ENCODE results near the gene AFAP1. TPM values are rescaled to one million over a fixed set of nuclear protein-coding genes. Genes with fewer than 3 reads are reported as not detected.
A peak's percentile ranks its signal among the peaks of the same experiment; 100 is the strongest.

AFAP1 gene
- total RNA-seq, 1 donor from 2014 or later: 19.3 TPM

DNA sequence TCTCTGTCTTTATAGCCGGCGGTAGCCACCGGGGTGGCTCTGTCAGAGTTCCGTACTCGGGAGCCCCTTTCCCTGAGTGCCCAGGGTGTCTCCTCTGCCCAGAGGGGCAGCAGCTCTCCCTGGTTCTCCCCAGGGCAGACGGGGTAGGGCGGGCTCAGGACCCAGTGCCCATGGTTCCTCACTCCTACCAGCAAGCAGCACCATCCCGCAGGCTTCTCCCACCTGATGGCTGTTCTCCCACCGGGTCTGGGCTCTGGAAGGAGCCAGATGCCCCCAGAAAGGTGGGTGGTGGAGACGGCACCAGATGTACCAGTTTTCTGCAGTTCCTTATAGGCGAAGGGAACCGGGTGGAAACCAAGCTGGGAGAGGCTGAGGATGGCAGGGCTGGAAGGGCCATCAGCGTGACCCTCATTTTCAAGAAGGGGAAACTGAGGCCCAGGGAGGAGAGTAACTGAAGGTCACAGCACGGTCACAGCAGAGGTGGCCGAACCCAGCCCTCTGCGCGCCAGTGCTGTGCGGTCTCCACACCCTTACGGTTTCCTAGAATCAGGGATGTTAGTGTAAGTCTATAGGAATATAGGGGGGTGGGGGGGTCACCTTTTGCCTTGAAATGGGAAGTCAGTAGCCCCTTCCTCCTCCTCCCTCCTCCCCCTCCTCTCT lies 198.7 kb downstream of the AFAP1 start:
- no peak for DNase-seq (ENCODE audit: low read depth in 2 of 2)

DNA sequence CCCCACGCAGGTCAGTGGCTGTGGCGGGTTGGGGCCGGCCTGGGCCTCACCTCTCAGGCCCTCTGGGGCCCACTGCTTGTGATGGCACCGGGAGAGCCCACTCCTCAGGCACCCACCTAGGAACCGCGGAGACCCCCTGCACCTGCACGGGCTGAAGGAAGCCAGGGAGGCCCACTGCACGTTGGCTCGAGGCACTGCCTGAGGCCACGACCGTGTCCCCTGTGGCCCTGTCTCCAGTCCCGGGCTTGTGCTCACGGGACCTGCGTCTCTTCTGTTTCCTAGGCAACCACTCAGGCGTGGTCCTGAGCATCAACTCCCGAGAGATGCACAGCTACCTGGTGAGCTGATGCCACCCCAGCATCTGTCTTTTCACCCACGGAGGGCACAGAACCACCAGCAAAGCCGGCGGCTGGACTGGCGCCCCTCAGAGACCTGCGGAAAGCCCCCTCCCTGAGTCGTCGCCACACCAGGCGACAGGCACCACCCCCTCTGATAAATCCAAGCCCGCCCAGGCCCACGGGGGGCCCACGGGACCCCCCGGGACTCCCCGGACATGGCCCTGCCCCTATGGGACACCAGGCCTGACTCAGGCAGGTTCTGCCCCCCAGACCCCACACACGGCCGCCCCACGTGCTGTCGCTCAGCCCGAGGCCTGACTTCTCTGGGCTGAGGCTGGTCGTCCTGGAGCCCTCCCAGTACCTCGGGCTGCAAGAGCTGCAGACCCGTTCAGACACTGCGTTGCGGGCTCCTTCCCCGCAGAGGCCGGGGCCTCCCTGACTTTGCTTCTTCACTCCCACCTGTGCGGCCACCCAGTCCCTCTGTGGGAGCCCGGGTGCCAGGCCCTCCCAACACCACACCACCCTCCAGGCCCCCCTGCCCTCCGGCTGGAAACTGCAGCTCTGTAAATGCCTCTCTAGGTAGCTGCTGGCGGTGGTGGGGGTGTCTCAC lies 199.5 kb downstream of the AFAP1 start:
- DNase-seq (ENCODE audit: low read depth in 2 of 2): no peak

DNA sequence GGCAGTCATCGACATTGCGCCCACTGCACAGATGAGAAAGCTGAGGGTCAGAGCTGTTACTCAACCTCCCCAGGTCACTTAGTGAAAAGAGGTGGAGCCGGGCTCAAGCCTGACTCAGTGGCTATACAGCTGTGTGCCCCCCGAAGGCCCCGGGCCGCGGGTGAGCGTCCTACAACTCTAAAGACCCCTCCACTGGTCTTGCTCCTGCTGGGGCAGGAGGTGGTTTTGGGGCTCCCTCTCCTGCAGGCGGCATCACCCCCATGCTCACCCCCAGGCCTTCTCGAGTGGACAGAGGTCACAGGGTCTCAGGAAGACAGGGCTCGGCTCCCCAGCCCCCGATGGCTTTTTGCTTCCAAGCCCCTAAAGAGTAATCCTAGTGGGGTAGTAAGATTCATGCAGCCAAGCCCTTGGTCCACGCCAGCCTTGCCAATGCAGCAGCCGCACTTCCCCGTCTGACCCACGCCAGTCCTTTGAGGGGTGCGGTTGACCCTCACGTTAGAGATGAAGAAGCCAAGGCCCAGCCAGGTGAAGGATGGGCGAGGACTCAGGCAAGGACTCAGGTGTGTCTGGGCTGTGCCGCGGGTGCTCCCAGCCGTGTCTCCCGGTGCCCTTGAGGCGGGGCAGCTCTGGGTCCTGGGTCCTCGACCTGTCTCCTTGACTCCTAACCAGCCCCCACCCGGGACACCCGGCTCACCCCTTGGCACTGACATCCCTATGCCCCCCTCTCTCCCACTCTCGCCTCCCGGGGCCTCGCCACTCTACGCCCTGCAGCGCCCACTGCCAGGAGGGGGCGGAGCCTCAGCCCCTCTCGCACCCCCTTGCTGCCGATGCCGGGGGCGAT lies 200.4 kb downstream of the AFAP1 start:
- no peak for DNase-seq (ENCODE audit: low read depth in 2 of 2)

DNA sequence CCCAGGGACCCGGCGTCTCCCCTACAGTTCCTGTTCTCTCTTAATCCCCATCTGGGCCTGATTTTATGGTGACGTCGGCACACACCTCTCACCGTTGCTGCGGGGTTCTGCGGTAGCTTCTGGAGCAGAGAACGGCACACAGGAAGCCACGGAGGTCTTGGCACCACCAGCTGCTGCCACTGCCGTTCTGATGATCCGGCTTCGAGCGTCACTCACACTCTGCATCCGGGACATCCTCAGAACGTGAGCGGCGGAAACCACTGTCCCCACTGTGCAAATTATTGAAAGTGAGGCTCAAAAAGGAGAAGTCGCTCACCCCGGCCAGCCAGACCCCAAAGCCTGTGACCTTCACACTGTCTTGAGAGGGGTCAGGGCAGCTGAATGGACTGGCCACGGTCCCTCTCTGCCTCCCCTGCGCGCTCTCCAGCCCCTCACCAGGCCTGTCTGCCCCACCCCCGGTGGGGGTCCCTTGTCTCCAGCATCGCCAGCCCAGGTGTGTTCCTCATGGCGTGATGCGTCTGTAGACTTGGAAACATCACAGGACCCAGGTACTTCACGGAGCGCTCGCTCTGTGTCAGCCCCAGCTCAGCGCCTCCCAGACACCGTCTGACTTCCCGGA lies 201.1 kb downstream of the AFAP1 start:
- DNase-seq (ENCODE audit: low read depth in 2 of 2): no peak

DNA sequence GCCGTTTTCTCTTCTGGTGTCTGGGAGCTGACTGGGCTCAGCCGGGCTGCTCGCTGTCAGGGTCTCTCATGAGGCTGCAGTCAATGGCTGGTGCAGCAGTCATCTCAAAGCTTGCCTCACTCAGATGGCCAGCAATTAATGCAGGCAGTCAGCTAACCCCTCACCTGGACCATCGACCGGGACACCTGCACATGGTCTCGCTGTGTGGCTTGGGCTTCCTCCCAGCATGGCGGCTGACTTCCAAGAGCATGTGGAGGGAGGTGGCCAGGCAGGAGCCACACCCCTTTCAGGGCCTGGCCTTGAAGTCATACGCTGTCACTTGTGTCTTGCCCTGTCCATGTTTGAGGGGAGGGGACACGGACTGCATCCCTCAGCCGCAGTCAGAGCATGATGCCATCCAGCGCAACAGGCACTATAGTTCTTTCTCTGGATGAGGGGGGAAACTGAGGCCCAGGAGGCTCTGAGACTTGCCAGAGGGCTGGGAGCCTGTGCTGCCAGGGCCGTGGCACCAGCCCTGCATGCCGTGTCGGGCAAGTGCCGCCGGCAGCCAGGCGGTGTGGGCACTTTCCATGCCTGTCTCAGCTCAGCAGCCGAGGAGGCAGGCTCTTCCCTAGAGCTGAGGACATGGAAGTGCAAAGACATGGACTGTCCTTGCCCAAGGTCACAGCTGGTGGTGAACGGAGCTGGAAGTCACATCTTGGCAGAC lies 201.8 kb downstream of the AFAP1 start:
- no peak for DNase-seq (ENCODE audit: low read depth in 2 of 2)

DNA sequence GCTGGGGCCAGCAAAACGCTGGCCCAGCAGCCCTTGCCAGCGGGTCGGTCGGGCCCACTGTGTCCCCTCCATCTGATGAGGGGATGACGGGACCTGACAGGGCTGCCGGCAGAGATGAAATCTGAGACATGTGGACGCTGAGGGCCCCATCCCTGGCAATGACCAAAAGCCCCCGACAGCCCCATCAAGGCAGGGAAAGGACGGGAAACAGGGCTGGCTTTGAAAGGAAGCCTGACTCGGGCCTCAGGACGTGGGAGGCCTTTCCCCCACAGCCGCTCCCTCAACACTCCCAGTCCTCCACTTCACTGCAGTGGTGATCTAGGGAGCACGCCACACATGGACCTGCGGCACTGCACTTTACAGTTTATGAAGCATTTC lies 202.4 kb downstream of the AFAP1 start:
- no peak for DNase-seq (ENCODE audit: low read depth in 2 of 2)

DNA sequence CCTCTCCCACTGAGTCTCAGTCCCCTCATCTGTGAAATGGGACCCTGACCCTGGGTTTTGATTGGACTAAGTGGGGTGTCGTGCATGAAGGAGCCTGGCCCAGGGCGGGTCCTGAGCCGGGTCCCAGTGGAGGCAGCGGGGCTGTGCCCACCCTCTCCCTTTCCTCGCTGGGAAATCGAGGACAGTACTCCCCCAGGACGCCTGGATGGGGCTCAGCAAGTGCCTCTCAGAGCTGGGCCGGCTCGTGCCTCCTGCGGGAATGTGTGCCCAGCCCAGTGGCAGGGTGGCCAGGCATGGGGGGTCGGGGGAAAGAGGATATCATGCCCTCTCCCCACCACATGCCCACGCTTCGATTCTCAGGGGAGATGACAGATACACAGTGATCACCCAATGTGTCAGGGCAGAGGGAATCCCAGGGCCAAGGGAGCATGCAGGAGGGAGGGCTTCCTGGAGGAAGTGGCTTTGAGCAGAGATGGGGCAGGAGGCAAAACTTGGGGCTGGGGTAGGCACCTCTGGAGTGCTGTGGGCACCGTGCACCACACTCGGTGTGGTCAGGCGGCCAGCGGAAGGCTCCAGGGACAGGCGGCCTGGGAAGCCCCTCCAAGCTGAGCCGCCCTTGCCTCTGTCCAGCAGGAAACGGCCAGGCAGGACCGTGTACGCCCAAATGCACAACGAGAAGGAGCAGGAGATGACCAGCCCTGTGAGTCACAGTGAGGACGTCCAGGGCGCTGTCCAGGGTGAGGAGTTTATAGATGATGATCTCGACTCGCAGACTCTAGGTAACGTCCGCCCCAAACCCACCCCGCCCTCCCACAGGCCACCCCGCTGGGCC lies 203.0 kb downstream of the AFAP1 start:
- peak in 1 of 2 donors; percentile 41 for DNase-seq (ENCODE audit: low read depth in 2 of 2)

DNA sequence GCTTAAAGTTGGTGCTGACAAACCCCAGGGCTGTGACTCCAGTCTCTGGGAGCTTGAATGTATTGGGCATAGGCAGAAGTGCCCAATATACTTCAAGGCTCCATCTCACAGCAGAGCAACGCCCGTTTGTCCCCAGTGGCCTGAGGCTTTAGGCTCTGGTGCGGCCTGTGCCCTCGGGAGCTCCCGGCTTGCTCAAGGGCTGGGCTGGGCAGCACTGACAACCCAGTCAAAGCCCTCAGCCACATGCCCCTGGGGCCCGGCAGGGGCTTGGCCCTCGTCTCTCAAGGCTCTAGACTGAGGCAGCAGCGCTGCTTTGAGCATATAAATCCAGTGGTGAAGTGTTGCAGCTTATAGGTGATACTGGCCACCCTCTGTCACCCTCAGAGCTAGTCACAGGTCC lies 203.7 kb downstream of the AFAP1 start:
- DNase-seq (ENCODE audit: low read depth in 2 of 2): no peak

DNA sequence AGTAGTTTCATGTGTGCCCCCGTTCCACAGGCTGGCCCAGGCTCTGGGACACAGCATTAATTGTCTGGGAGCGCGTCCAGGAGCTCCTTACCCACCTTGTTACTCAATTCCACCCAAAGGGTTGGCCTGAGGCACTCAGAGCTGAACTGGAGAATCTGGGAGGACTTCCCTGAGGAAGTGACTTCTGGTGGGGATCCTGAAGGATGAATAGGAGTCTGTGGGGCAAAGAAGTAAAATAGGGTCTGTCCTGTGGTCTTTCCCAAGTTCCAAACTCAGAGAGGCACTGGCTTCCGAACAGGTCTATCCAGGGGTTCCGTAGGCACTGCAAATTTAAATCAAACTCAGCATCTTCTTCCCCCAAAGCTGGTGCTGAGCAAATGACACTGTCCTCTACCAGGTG lies 204.3 kb downstream of the AFAP1 start:
- DNase-seq (ENCODE audit: low read depth in 2 of 2): no peak

DNA sequence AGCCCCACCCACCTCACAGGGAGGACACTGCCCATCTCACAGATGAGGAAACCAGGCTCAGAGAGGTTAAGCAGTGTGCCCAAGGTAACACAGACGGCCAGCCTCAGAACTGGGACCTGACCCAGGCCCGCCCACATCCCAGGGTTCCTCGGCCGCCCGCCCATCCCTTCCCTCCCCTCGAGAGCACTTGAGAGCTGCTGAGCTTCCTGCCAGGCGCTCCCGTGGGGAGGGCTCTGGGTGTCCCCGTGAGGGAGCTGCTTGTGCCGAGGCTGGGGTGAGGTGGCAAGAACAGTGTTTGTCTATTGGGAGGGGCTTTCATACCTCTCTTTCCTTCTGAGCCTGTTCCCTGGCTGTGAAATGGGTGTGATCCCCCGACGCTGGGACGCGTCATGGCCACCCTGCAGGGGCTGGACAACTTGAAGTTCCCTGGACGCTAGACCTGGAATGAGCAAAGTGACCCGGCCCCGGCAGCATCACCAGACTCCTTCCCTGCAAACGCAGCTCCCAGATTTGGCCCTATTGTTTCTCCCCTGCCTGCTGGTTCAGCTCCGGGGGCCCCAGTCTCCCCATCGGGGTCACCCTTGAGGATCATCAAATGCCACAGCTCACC lies 204.9 kb downstream of the AFAP1 start:
- DNase-seq (ENCODE audit: low read depth in 2 of 2): no peak

DNA sequence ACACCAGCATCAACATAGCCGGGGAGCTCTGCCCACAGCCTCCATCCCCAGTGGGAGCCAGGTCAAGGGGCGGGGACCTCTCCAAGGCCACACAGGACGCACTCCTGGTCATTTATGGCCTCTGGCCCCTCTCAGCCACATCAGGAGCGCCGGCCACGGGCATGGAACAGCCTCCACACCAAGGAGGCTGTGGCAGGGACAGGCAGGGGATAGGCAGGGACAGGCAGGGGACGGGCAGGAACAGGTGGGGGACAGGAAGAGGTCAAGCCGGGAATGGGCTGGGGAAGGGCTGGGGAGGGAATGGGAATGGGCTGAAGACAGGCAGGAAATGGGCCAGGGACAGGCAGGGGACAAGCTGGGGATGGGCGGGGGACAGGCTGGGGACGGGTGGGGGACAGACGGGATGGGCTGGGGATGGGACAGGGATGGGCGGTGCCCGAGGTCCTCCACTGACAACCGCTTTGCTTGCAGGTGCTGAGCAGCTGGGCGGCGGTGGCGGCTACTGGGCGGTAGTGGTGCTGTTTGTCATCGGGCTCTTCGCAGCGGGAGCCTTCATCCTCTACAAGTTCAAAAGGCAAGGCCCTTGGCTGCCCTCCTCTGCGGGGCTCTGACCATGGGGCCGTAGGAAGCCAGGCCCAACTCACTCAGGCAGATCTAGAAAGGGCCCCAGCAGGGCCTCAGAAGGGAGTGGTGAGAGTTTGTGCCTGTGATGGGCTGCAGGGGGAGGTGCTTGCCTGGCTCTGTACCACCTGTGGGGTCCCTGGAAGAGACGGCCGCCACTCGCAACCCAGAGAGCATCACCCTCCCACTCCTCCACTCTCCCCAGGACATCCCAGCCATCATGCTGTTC lies 205.6 kb downstream of the AFAP1 start:
- DNase-seq (ENCODE audit: low read depth in 2 of 2): no peak

DNA sequence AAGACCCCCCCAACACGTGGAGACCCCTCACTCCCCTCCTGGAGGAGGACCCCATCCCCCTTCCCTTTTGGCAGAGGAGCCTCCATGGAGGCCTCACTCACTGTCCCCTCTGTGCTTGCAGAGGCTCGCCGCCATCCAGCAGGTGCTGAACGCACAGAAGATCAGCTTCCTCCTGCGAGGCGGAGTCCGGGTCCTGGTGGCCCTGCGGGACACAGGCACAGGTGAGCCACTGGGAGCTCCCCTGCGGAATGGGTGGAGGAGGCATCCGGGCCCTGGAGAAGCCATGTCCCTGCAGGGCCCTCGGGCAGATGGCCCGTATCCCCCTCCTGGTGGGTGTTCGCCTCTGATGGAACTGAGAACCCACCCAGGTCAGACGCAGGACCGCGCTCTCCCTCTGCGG lies 206.5 kb downstream of the AFAP1 start:
- DNase-seq (ENCODE audit: low read depth in 2 of 2): no peak

DNA sequence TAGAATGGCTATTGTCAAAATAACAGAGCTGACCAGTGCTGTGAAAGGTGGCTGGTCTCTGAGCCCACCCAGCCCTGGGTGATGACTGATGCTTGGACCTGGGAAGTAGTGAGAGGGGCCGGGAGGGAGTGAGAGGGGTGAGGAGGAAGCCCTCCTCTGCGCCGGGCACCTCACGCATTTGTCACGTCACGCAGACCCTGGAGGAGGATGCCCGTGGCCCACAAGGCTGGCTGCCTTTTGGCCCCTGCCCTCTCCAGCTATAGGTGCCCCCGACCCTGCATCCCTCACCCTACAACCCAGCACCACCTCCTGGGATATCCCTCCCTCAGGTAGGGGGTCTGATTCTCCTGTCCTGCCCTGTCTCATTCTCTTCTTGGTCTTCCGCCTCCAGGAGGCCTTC lies 207.4 kb downstream of the AFAP1 start:
- DNase-seq (ENCODE audit: low read depth in 2 of 2): no peak

DNA sequence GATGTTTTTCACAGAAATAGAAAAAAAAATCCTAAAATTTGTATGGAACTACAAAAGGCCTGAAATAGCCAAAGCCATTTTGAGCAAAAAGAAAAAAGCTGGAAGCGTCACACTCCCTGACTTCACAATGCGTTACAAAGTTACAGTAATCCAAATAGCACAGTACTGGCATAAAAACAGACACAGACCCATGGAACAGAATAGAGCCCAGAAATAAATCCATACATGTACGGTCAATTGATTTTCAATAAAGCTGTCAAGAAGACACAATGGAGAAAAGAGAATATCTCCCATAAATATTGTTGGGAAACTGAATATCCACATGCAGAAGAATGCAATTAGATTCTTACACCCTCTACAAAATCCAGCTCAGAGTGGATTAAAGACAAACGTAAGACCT lies 208.2 kb downstream of the AFAP1 start:
- DNase-seq (ENCODE audit: low read depth in 2 of 2): no peak

DNA sequence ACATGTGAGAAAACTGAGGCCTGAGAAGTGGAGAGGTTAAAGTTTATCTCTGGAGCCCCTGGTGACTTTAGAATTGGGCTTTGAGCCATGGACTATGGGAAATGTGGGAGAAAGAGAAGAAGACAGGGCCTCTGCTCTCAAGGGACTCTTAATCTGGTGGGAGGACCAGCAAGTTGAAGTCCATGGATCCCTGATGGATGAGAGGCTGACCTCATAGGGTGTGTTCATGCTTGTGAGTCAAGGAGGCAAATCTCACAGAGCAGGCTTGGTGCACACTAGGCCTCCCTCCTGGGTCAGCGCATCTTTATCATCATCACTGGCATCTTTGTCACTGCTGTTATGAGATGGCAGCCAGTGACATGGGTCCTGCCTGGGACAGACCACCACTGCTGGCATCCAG lies 211.9 kb downstream of the AFAP1 start:
- no peak for DNase-seq (ENCODE audit: low read depth in 2 of 2)

DNA sequence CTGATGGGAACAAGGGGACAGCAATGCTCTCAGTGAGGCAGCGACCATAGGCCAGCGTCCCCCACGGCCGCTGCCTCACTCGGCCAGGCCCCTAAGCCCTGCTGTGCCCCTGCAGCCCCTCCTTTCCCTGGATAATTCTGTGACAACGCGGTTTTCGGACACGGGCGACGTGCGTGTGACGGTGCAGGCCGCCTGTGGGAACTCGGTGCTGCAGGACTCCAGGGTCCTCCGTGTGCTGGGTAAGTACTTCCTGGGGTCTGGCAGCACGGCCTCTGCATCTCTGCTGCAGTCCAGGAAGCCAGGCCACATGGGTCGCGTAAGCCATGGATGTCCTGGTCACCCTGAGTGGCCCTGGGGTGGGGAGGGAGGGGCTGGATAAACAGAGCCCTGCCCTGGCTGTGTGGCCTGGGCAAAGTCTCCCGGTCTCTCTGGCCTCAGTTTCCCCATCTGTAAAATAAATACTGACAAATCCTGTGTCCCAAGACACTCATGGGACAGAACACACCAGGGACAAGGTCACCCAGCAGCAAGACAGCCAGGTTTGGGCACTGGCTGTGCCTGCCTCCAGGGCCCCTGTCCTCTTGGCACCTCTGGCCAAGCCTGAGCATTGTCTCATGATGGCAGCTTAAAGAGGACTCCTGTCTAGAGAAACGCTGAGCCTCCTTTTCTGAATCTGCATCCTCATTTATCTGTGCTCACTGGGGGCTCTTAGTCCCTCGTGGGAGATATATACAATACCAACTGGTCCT lies 212.8 kb downstream of the AFAP1 start:
- no peak for DNase-seq (ENCODE audit: low read depth in 2 of 2)

DNA sequence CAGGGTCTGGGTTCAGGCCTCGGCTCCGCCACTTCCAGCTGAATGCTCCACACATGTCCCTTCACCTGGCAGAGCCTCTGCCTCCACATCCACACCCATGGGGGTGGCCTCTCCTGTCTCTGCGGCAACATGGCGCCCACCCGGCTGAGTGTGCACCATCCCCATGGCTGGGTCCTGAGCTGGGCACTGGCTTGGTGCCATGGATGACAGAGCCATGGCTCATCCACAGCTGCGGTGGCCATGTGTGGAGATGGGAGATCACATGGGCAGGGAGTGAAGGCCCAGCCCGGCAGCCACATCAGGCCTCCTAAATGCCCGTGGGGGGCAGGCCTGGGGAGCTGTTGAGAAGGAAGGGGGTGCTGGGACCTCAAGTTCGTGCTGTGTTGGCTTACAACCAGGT lies 213.7 kb downstream of the AFAP1 start:
- DNase-seq (ENCODE audit: low read depth in 2 of 2): no peak

DNA sequence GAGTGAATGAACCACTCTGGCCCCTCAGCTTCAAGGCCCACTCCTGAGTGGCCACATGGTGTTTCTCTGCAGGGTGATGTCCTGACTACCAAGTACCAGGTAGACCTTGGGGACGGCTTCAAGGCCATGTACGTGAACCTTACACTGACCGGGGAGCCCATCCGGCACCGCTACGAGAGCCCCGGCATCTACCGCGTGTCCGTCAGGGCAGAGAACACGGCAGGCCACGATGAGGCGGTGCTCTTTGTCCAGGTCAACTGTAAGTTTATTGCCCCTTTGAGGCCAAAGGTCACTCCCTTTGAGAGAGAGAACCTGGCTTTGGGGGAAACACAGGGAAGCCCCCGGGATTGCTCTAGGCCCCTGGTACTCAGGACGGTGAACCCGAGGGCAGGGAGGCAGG lies 216.0 kb downstream of the AFAP1 start:
- DNase-seq (ENCODE audit: low read depth in 2 of 2): no peak
